Liver (tissue), 3 donors: ENCODE data around the gene OR52A1.
"Not testable (repeated sequence)": the region's sequence is repeated elsewhere in the genome, so short reads cannot be mapped to it uniquely, and the experiment has no call there.

ENCODE experiments used
- CTCF ChIP-seq: fragments of 150-350 bp; IDR thresholded peaks from 2 replicates; pipeline ENCODE4 v1.5.1; 2017; ENCODE audit warnings: improper control_type of control experiment, low read depth, low read length; ENCODE audit not compliant: missing input control
- EGR1 ChIP-seq, 2 donors: IDR thresholded peaks; 2 replicates each; pipeline ENCODE4 v1.6.1; 2016 to 2018; ENCODE audit warnings: antibody characterized with exemption in 2 of 2, low read depth in 2 of 2
- GABPA ChIP-seq, 2 donors: IDR thresholded peaks in 1 of 2; conservative IDR thresholded peaks in 1 of 2; 2 replicates each; pipeline ENCODE4 v1.6.1; 2016; ENCODE audit warnings: antibody characterized with exemption in 2 of 2, mild to moderate bottlenecking in 1 of 2, moderate library complexity in 1 of 2
- RAD21 ChIP-seq, 2 donors: IDR thresholded peaks; 2 replicates each; pipeline ENCODE4 v1.6.1; 2016; ENCODE audit warnings: antibody characterized with exemption in 2 of 2, mild to moderate bottlenecking in 2 of 2
- SP1 ChIP-seq: IDR thresholded peaks from 2 replicates; pipeline ENCODE4 v1.6.1; 2018; ENCODE audit warnings: antibody characterized with exemption, mild to moderate bottlenecking
- TF ChIP-seq, protein P1 (sequence below): IDR thresholded peaks from 2 replicates; pipeline ENCODE4 v1.6.1; 2016; ENCODE audit warnings: antibody characterized with exemption, mild to moderate bottlenecking
- donor health status: healthy.
- donor health status: healthy.

DNA sequence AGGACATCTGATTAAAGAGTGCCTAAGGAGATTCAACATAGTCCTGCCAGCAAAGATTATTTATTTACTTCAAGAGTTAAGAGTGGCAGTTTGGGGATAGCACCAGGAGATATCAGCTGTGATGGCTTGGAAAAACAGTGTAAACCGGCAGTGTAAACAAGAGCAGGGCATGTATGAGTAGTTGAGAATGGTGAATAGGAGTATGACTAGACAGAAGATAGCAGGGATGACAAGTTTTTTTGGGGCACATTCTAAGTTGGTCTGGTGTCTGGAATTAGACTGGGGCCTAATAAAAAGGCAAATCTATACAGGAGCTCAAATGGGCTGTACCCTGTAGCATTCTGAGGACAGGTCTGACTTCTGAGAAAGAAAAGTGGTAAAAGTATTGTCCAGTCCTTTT lies 6.5 kb upstream of the OR52A1 start:
- TF ChIP-seq CTCF; GABPA (IDR thresholded peaks at IDR 0.05 in 1 of 2, conservative IDR thresholded peaks at IDR 0.05 in 1 of 2); EGR1 (IDR thresholded peaks at IDR 0.05; ENCODE audit: low read depth in 2 of 2); SP1; RAD21 (IDR thresholded peaks at IDR 0.05): not testable (repeated sequence)
- TF ChIP-seq, protein P1, sequence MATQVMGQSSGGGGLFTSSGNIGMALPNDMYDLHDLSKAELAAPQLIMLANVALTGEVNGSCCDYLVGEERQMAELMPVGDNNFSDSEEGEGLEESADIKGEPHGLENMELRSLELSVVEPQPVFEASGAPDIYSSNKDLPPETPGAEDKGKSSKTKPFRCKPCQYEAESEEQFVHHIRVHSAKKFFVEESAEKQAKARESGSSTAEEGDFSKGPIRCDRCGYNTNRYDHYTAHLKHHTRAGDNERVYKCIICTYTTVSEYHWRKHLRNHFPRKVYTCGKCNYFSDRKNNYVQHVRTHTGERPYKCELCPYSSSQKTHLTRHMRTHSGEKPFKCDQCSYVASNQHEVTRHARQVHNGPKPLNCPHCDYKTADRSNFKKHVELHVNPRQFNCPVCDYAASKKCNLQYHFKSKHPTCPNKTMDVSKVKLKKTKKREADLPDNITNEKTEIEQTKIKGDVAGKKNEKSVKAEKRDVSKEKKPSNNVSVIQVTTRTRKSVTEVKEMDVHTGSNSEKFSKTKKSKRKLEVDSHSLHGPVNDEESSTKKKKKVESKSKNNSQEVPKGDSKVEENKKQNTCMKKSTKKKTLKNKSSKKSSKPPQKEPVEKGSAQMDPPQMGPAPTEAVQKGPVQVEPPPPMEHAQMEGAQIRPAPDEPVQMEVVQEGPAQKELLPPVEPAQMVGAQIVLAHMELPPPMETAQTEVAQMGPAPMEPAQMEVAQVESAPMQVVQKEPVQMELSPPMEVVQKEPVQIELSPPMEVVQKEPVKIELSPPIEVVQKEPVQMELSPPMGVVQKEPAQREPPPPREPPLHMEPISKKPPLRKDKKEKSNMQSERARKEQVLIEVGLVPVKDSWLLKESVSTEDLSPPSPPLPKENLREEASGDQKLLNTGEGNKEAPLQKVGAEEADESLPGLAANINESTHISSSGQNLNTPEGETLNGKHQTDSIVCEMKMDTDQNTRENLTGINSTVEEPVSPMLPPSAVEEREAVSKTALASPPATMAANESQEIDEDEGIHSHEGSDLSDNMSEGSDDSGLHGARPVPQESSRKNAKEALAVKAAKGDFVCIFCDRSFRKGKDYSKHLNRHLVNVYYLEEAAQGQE: not testable (repeated sequence)
